Upper lobe of right lung (tissue), 1 donor: Measurements from ENCODE around the gene RPS24. TPM values are rescaled to one million over a fixed set of nuclear protein-coding genes. Genes with fewer than 3 reads are reported as not detected.
A peak's percentile ranks its signal among the peaks of the same experiment; 100 is the strongest.

Experiments used
- ATAC-seq: fragments of 200-7000 bp; cut with Tn5 transposase; one replicate; pipeline ENCODE4 v1.9.1; 2020; ENCODE audit warnings: mild to moderate bottlenecking, moderate library complexity
- DNase-seq: peaks from one replicate; pipeline ENCODE4 v3.0.0-alpha.2; 2020
- H3K27ac ChIP-seq: fragments of 200-600 bp; one replicate; pipeline ENCODE4 v1.8.0; 2022
- H3K27me3 ChIP-seq: fragments of 200-600 bp; one replicate; pipeline ENCODE4 v1.8.0; 2022; ENCODE audit warnings: mild to moderate bottlenecking
- H3K36me3 ChIP-seq: fragments of 200-600 bp; one replicate; pipeline ENCODE4 v1.8.0; 2022
- H3K4me1 ChIP-seq: fragments of 200-600 bp; one replicate; pipeline ENCODE4 v1.8.0; 2022
- H3K4me3 ChIP-seq: fragments of 200-600 bp; one replicate; pipeline ENCODE4 v1.8.0; 2022; ENCODE audit warnings: mild to moderate bottlenecking
- H3K9me3 ChIP-seq: fragments of 200-600 bp; one replicate; pipeline ENCODE4 v1.8.0; 2022
- CTCF ChIP-seq: fragments of 200-600 bp; IDR thresholded peaks from one replicate; pipeline ENCODE4 v1.8.0; 2022; ENCODE audit warnings: antibody characterized with exemption
- intact Hi-C: fragments of 100-400 bp; cut with DNase I; formaldehyde crosslinking; loops from one replicate; pipeline ENCODE4 v1.11.0; 2022
- total RNA-seq: library from RNA; stranded (reverse); fragmentation: NEBNext Ultra II Directional; extraction: Animal tissue kit (Norgen Biotek cat#: 25700); gene quantifications from one replicate; pipeline ENCODE4 v1.2.1, GENCODE V29; 2021
- donor health status: DM: no; HTN: yes; CAD: no; lungs with severe emphysema.

RPS24 gene
- total RNA-seq, 1 donor from 2014 or later: 1,039 TPM

- DNase-seq (no peak), ATAC-seq (no peak)
- intact Hi-C loops: no loop called here
- no peaks in the 10 kb centered on the region for H3K4me1 ChIP-seq
- H3K27me3 ChIP-seq: no peaks in the 10 kb centered on the region
- H3K4me3 ChIP-seq: no peak overlapping the region
- peaks cover 100% of the 10 kb centered on the region for H3K36me3 ChIP-seq
- no peak for TF ChIP-seq CTCF
- H3K9me3 ChIP-seq: no peaks in the 10 kb centered on the region
- no peak overlapping the region for H3K27ac ChIP-seq
Measured at GRCh38 chr10:78019264-78019663, 14.4 kb upstream of the RPS24 start.

- peaks cover 100% of the 10 kb centered on the region for H3K36me3 ChIP-seq
- H3K4me1 ChIP-seq: no peaks in the 10 kb centered on the region
- ATAC-seq: no peak
- no peak for DNase-seq
- H3K4me3 ChIP-seq: no peak overlapping the region
- H3K9me3 ChIP-seq: no peaks in the 10 kb centered on the region
- no peaks in the 10 kb centered on the region for H3K27me3 ChIP-seq
- no peak overlapping the region for H3K27ac ChIP-seq
- intact Hi-C loops: no loop called here
- TF ChIP-seq CTCF: no peak
Measured at GRCh38 chr10:78021201-78021600, 12.5 kb upstream of the RPS24 start.

- DNase-seq: no peak
- H3K36me3 ChIP-seq: peaks cover 75% of the 10 kb centered on the region
- H3K27ac ChIP-seq: no peak overlapping the region
- H3K4me3 ChIP-seq: no peak overlapping the region
- no peak for ATAC-seq
- no peaks in the 10 kb centered on the region for H3K9me3 ChIP-seq
- intact Hi-C loops: no loop called here
- peaks cover 11% of the 10 kb centered on the region for H3K4me1 ChIP-seq
- no peak for TF ChIP-seq CTCF
- no peaks in the 10 kb centered on the region for H3K27me3 ChIP-seq
Measured at GRCh38 chr10:78023741-78024140, 9.9 kb upstream of the RPS24 start.

GRCh38 chr10:78025685-78026364 lies 7.8 kb upstream of the RPS24 start:
- DNase-seq (no peak), ATAC-seq (no peak)
- no peak for TF ChIP-seq CTCF
- Histone ChIP-seq H3K4me1 (peaks cover 12% of the 10 kb centered on the region), H3K4me3 (no peak overlapping the region), H3K9me3 (no peaks in the 10 kb centered on the region), H3K36me3 (peaks cover 55% of the 10 kb centered on the region), H3K27ac (no peak overlapping the region), H3K27me3 (no peaks in the 10 kb centered on the region)
- intact Hi-C loops: no loop called here

GRCh38 chr10:78028438-78029268 lies 5.0 kb upstream of the RPS24 start:
- DNase-seq (no peak), ATAC-seq (peak; percentile 3)
- Histone ChIP-seq H3K27ac (peak overlapping the region; percentile 65), H3K27me3 (no peaks in the 10 kb centered on the region), H3K9me3 (no peaks in the 10 kb centered on the region), H3K4me1 (peaks cover 17% of the 10 kb centered on the region), H3K36me3 (peaks cover 26% of the 10 kb centered on the region), H3K4me3 (peak overlapping the region; percentile 96)
- intact Hi-C loops: no loop called here
- no peak for TF ChIP-seq CTCF
